Activated effector memory CD4-positive, alpha-beta T cell treated with anti-CD3 and anti-CD28 coated beads, Interleukin-2, amount 50 U/mL, for 16 hours (primary cell): ENCODE measurements around the gene PODXL2.

Experiments used
- DNase-seq: peaks from one replicate; pipeline ENCODE4 v3.0.0-alpha.2; 2020

Gene PODXL2

DNA sequence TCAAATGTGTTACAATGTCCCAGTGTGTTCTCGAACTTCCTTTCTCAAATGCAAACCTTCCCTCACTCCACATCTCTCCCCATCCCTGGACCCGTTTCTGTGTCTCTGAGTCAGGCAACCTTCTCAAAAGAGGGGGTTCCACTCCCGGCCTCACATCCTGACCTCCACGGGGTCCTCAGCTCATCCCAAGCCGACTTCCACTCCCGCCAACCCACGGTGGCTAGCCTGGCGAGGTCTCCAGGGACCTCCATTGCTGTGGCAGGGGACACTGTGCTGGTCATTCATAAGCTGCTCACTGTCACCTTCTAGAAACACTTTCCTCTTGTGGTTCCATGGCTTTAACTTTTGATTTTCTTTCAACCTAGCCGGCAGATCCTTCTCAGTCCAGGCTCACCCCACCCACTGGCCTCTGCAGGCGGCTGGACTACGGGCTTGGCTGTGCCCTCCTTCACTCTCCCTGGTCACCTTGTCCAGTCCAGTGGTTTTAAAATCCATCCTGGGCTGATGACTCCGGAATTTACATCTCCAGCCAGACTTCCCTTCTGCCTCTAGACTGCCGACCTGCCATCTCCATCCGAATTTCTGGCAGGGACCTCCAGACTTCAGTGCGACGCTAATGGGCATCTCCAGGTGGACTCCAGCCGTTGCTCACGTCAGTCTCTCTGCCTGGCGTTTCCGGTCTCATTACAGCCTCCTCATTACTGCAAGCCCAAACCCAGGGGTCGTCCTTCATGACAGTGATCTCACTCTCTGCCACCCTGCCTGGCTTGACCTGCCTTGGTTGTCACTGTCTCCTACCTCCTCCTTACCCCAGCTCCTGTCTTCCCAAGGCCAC, 63.7 kb downstream of the PODXL2 start:
- DNase-seq, result no peak

GRCh38 chr3:127693336-127693843, 64.4 kb downstream of the PODXL2 start:
- no peak for DNase-seq

DNA sequence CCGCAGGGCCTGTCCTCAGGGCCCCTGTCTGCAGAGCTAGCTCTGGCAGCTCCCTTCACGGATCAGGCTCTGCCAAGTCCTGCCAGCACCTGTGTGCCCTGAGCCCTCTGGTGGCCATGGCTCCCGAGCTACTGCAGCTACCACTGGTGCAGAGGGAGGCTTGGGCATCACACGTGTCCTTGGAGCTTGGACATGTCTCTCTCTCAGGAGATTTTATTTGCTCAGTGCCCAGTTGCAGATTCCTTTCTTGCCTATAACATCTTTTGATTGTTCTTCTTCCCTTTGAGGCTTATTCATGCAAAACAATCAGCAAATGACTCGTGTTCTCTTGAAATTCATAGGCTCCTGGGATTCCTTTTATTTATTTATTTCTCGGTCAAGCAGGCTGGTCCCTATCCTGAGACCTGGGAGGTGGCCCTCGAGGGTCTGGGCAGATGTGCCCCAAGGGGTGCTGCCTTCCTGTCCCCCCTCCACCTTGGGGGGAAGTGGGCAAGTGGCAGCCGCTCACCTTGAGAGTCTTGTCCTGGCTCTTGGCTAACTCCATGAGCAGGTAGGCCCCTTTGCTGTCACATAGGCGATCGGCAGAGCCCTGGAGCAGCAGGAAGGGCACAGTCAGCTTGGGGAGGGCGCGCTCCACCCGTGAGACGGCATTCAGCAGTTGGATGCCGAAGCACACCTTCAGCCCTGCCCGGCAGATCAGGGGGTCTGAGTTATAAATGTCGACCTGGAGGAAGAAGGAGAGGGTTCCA, 65.7 kb downstream of the PODXL2 start:
- DNase-seq, result peak; percentile 77

DNA sequence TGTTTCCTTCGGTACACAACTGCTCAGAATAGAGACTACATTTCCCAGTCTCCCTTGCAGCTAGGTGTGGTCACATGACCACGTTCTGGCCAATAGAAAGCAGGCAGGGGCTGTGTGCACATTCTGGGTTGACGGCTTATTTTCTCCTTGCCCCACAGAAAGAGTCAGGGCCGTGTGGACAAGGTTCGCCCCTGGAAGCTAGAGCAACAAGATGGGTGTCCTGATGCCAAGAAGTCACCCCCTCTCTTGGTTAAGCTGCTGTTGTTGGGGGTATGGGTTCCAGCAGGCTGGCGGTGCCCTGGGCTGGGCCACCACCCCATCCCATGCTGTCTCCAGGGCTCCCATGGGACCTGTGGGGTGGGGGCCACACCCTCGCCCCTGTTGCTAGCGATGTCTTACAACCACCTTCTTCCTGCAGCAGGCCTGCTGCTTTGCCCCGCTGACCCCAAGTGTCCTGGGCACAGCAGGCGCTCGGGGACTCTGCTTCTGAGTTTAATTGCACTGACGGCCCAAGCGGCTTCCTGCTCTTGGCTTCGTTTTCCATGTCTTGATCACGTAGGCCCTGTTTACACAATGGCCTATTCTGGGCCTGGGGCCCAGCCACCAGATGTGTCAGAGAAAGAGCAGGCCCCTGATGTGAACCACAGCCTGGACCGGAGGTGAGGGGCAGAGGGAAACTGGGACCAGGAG, 68.7 kb downstream of the PODXL2 start:
- peak; percentile 70 for DNase-seq

DNA sequence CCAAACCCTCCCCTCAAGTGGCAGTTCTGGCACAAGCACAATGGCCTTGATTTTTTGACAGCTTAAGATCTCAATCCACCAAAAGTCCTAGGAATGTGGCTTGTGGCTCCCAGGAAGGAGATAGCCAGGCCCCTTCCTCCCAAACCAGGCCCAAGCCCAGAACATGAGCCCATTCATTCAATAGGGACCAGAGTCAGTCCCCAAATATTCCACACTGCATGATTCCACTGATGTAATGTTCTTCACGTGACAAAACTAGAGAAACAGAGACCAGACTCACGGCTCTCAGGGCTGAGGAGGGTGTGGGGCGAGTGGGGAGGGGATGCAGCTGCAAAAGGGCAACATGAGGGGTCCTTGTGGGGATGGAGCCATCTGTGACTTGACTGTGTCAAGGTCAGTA, 69.3 kb downstream of the PODXL2 start:
- DNase-seq, result no peak

DNA sequence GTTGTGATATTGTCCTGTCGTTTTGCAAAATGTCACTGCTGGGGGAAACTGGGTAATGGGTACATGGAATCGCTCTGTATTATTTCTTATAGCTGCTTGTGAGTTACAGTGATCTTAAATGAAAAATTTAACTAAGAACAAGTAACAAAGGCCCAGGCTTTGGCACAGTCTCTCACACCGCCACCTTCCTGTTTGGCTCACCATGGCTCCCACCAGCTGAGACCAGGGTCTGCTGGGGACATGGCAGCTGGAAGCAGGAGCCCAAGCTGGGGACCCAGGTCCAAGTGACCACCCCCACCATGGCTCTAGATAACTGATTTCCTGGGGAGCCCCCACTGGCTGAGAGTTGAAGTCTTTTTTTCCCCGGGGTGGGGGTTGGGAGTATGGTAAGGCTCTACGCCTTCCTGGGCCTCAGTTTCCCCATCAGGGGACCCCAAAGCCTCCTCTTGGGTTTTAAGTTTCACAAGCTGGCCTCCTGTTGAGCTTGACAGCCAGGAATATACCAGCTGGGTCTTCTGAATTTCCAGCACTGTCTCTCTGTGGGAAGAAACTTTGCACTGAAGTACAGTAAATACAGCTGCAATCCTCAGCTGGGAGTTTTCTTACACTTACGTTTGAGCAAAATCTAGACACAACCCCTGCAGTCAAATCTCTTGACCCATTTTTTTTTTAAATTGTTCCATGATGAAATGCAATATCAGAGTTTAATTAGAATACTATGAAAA, 69.9 kb downstream of the PODXL2 start:
- no peak for DNase-seq

GRCh38 chr3:127699416-127700300, 70.7 kb downstream of the PODXL2 start:
- DNase-seq, result no peak

- no peak for DNase-seq
These were observed 71.4 kb downstream of the PODXL2 start for GRCh38 chr3:127700406-127700805.

- DNase-seq, result no peak
These were observed 72.4 kb downstream of the PODXL2 start for GRCh38 chr3:127701280-127701911.

GRCh38 chr3:127702151-127702578, 73.2 kb downstream of the PODXL2 start:
- DNase-seq, result peak; percentile 33

GRCh38 chr3:127704840-127705239, 75.9 kb downstream of the PODXL2 start:
- DNase-seq, result peak; percentile 14

- DNase-seq, result peak; percentile 36
These were observed 77.3 kb downstream of the PODXL2 start for GRCh38 chr3:127706312-127706711.

- peak; percentile 56 for DNase-seq
These were observed 77.9 kb downstream of the PODXL2 start for GRCh38 chr3:127706785-127707351.

DNA sequence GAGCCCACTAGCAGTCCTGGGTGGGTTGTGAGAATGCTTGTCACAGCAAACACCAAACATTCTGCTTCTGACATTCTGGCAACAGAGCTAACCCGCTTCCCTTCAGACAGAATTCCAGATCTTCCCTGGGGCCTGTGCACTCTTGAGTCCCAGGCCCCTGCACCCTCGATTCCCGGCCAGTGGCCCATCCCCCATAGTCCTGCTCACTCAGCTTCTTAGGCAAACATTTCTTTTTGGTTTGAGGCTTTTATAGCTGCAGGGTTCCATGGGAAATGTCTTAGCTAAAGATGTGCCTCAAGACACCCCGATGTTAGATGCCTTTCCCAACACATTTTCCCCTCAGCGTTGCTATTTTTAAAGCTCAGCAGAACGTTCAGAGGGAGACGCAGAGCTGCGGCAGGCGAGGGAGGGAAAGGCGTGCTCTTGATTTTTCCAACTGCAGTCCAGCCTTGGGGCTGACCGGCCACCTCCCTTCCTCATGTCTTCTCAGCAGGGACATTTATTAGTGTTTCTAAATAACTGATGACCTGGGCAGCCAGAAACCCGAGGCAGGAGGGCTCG, 78.9 kb downstream of the PODXL2 start:
- peak; percentile 16 for DNase-seq

GRCh38 chr3:127708837-127709236, 79.9 kb downstream of the PODXL2 start:
- DNase-seq, result no peak

DNA sequence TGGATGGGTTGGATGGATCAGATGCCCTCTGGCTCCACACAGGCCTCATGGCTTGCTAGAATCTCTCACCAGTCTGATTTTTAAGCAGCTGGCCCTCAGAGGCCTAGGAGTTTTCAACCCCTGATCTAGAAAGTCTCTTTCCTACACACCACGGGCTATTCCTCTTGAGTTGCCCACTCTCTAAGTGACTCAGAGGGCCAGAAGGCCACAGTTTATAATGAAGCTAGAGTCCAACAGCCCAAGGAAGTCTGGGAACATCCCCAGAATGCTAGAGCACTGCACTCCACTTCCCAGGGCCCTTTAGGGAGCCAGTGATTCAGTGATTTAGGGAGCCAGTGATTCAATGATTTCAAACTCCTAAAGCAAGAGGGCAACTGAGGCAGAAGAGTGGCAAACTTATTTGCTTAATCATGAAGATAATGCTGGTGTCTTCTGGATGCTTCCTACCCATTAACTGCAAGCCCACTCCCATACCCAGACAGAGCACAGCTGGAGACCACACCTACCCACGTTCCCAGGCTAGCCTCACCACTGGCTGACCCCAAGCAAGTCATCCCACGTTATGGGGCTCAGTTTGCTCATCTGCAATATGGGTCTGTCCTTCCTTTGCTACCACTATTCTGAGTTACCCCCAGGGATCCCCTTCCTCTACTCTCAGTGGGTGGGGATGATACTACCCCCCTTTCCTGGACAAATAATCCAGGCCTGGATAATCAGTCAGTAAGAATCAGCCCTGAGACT, 80.5 kb downstream of the PODXL2 start:
- DNase-seq, result peak; percentile 6

DNA sequence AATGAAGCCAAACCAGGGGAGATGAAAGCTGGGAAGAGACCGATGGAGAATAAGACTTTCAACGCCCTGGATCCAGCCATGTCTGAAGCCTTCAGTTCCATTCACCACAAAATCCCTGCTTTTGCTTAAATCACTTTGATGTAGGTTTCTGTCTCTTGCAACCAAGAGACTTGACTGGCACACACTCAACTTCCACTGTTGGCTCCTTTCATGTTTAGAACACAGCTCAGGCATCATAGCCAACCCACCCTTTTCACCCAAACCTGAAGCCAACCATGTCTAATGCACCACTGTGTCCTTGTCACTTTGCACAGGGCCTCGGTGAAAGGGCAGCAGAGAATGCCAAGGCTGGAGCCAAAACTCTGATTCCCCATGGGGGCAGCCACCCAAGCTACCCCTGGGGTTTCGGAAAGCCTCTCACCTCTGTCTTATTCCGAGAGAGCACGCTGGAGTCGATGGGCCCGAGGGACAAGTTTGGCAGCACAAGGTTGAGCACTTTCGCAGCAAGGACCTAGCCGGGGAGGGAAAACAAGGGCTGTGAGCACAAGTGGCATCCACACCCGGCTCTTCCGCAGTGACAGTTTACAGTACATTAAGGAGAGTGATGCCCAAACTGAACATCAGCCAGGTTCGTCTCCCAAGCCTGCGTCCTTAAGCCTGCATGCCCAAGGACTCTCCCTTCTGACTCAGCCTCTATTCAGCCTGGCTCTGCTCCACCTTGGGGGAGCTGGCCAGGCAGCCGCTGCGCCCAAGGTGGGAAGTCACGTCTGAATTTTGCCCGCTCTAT, 81.4 kb downstream of the PODXL2 start:
- peak; percentile 37 for DNase-seq

DNA sequence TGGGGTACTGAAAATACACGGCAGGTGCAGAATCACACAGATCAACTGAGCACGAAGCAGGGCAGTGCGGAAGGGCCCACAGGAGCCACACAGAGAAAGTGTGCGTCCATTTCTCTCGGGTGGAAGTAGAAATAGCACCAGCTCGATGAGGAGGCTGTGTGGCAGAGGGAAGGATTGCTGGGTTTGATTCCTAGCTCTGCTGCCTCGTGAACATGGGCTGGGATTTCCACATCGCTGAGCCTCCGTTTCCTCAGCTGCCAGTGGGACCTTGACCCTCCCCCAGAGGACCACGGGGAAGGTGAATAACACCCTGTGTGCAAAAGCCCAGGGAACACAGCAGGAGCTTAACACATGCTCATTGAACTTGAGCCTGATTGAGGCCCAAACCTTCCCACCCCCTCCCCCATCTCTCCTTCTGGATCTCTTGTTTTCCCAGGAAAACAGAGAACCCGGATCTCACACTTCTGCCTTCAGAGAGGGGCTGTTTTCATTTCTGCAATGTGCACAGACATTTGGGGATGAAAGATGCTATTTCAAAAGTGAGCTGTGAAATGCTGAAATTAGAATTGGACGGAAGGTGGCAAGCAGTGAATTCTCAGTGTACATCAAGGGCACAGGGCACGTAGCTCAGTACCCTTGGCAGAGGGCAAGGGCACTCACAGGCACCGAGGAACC, 82.2 kb downstream of the PODXL2 start:
- peak; percentile 21 for DNase-seq
